NCI-H1930 (cell line): Measurements from ENCODE around the gene SH2D1B.
"Not testable (repeated sequence)": the region's sequence is repeated elsewhere in the genome, so short reads cannot be mapped to it uniquely, and the experiment has no call there.

Experiments
- DNase-seq, 2 experiments: peaks; one replicate each; lab custom pipeline; 2025; lab: John Stamatoyannopoulos, UW

The SH2D1B gene

GRCh38 chr1:162361349-162361748 lies 50.6 kb downstream of the SH2D1B start:
- no peak for DNase-seq

GRCh38 chr1:162360874-162361260 lies 51.1 kb downstream of the SH2D1B start:
- no peak for DNase-seq

GRCh38 chr1:162360237-162360873 lies 51.6 kb downstream of the SH2D1B start:
- DNase-seq, result no peak

- no peak for DNase-seq
Measured at GRCh38 chr1:162359523-162360236, 52.3 kb downstream of the SH2D1B start.

- DNase-seq, result no peak
Measured at GRCh38 chr1:162358928-162359327, 53.0 kb downstream of the SH2D1B start.

- peak in 1 of 2 experiments; percentile 51 for DNase-seq
Measured at GRCh38 chr1:162357681-162358266, 54.2 kb downstream of the SH2D1B start.

GRCh38 chr1:162353702-162354101 lies 58.2 kb downstream of the SH2D1B start:
- DNase-seq, result no peak

- DNase-seq, result no peak
Measured at GRCh38 chr1:162353078-162353477, 58.9 kb downstream of the SH2D1B start.

GRCh38 chr1:162351874-162352273 lies 60.1 kb downstream of the SH2D1B start:
- not testable (repeated sequence) for DNase-seq

- no peak for DNase-seq
Measured at GRCh38 chr1:162351246-162351842, 60.6 kb downstream of the SH2D1B start.

GRCh38 chr1:162349635-162350330 lies 62.2 kb downstream of the SH2D1B start:
- no peak for DNase-seq

- DNase-seq, result no peak
Measured at GRCh38 chr1:162347281-162347680, 64.7 kb downstream of the SH2D1B start.
